GM19397 (cell line): Measurements from ENCODE around the gene RNF208.

Source experiments
- ATAC-seq: cut with Tn5 transposase; IDR thresholded peaks from one replicate; pipeline ENCODE4 v1.9.1; 2021; ENCODE audit warnings: mild to moderate bottlenecking, moderate library complexity; ENCODE audit not compliant: unreplicated experiment

RNF208 gene

DNA sequence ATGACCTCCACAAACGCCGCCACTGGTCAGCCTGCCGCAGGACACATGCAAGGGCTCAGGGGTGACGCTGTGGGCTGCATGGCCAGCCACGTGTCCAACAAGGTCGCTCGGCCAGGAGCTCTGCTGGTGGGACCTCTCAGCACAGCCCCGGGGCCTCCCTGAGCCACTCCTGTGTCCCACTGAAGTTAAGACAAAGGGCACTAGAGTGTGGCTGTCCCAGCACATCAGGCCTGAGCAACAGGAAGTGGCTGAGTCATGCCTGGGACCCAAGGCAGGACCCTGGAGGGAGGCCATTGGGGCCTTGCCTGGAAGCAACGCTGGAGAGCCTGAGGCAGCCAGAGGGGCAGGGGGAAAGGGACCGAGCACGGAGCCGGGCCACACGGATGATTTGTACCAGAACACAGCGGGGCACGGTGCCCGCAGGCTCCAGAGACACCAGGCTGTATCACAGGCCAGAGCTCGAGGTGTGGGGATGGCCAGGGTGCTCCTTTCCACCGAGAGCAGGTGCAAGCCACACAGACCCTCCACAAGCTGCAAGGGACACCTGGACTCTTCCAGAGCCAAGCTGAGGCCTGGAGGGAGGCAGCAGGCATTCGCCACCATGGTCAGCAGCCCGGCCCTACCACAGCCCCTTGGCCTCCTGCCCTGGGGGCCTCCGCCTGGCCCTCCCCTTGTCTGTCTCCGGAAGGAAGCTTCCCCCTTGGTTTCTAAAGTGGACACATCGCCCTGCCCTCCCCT is 43.7 kb downstream of the RNF208 start:
- ATAC-seq: no peak

DNA sequence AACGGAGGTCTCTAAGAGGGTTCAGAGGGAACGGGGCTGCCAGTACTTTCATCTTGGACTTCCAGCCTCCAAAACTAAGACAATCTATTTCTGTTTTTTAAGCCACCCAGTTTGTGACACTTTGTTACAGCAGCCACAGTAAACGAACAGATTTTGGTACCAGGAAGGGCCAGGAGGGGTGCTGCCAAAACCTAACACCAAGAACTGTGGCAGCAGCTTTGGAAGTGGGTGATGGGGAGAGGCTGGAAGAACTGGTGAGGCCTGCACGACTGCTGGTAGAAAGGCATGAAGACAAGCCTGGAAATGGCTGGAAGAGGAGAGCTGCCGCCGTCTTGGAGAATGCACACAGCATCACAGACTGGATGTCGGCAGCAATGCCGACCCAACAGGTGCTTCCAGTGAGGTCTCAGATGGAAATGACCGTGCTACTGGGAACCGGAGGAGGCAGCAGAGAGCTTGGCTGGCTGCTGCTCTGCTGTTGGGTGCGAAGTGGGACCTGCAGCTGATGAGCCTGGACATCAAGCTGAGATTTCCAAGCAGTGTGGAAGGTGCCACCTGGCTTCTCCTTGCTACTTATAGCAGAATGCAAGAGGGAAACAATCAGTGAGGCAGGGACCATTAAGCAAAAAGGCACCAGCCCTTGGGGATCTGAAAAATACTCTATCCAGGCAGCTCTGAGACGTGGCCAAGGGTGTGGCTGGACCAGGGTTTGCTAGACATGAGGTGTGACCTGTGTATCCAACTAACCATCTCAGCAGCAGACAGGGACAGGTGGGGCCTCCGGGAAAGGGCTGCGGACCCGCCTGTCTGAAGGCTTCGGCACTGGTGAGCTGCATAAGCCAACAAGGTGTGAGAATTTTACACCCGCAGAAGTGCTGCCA is 45.5 kb downstream of the RNF208 start:
- ATAC-seq: no peak

DNA sequence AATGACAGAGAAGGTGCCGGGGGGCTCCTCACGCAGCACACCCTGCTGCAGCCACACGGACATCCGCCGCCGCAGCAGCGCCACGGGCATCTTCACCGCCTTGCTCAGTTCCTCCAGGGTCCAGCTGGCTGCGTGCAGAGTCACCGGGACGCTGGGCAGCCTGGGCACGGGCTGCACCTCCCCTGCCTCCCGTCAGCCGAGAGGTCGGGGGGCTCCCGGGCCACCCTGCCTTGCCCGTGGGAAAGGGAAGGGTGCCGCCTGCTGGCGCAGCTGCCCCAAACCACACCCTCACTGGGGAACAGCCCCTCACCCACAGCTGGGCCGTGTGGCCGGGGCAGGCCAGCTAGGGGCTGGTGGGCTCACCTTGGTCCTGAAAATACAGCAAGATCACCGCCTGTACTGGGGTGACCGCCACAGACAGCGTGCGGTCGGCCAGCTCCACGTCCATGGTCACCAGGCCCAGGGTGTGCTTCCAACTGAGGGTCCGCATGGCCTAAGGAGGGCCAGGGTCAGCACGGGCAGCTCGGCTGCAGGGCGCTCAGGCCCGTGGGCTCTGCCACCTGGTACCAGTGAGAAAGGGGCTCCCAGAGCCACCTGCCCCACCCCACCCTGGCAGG is 46.6 kb downstream of the RNF208 start:
- ATAC-seq: no peak

GRCh38 chr9:137174722-137175293 is 47.2 kb downstream of the RNF208 start:
- no peak for ATAC-seq

DNA sequence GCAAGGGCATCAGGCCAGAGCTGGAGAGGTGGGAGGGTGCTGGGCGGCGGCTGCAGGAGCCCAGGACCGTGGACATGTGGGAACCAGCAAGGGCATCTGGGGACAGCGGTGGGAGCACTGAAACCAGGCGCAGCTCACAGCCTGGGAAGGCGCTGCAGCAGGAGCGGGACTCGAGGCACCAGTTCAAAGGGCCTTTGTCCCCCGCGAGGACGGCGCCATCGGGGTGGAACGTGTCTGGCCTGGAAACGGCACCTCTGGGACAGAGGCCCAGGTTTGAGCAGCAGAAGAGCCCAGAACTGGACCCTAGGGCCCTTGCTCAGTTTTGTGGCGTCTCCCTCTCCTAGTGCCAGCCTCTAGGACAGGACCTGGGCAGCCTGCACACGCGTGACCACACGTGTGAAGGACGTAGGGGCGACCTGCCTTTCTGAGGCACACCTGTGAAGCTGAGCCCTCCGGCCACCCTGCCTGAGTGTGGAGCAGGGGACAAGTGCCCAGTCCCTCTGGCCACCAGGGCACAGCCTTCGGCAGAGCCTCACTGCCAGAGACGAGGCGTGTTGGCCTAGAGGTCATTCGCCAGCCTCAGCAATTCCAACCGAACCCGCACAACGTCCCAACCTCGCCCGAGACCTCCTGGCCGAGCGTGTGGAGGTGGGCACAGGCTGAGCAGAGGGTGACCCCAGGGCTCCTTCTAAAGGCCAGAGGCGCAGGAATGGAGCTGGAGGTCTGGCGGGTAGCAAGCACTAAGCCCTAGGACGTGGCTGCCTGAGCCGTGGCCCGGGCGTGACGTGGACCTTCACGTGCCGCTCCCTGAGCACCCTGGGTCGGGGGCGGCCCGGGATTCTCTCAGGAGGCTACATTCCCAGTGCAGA is 48.0 kb downstream of the RNF208 start:
- ATAC-seq: no peak

DNA sequence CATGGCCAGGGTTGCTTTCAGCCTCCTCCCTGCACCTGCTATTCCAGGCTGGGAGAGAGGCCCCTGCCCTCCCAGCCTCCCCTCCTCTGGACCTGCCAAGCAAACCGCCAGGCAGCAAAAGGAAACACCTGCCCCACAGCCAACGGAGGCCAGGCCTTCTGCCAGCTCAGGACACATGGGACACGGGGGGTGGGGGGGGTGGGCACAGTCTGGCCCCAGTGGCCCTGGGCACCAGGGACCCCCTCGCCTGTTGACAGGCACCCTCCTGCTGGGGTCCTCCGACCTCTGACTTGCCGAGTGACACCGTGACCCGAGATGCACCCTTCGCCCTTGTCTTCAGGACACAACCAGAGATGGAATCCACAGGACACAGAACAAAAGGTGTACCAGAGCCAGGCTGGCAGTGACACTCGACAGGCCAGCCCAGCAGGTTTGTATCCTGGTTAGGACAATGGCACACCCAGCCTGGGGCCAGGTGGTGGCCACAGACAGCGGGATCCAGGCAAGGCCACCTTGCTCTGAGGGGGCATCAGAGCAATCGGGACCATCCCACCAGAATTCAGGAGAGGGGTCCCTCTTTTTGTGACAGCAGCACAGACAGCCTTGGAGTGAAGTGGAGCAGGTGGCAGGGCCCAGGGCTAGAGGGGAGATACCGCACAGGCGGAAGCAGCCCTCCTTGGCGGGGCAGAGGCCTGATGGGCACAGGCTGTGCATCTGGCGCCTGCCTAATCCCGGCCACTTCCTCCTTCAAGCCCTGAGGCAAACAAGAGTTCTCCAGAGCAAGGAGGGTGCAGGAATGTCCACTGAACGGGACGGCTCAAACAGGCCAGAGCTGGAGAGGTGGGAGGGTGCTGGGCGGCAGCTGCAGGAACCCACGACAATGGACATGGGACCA is 48.9 kb downstream of the RNF208 start:
- ATAC-seq: no peak

DNA sequence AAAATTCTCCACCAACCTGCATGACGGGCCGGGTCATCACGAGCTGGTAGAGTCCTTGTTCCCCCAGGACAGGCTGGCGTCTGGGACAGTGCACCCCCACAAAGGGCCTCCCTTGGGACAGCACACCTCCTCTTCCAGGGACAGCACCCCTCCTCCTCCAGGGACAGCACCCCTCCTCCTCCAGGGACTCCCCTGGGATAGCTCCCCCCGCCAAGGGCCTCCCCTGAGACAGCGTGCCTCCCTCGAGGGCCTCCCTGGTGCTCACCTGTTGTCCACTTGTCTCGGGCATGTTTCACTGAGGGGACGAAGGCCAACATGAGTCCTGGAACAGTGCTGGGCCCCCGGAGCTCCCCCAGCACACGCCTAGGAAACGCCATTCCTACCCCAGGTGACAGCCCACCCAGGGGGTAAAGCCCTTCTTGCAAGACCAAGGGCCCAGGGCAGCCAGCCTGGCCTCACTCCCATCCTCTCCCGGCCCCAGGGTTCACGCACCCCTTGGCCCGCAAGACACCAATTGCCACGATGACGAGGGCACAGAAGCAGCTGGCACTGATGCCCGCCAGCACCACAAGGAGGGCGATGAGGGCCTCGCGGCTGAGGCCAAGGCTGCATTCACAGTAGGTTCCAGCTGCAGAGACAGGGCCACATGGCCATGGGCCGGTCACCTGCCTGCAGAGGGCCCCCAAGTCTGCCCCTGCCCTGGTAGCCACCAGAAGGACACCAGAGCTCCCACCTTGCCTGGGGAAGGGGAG is 50.7 kb downstream of the RNF208 start:
- ATAC-seq: no peak

GRCh38 chr9:137170486-137171148 is 51.4 kb downstream of the RNF208 start:
- ATAC-seq: no peak
